CMK (cell line): ENCODE data around the gene TACC3.
A peak's percentile ranks its signal among the peaks of the same experiment; 100 is the strongest.

ENCODE experiments used
- DNase-seq: peaks from one replicate; pipeline ENCODE4 v3.0.0-alpha.2; 2010; ENCODE audit warnings: low read depth

TACC3 gene

GRCh38 chr4:1703867-1704266, 17.5 kb upstream of the TACC3 start:
- DNase-seq = no peak

- DNase-seq = no peak
Observed at GRCh38 chr4:1705732-1706131, 15.6 kb upstream of the TACC3 start.

- DNase-seq = no peak
Observed at GRCh38 chr4:1706358-1706757, 15.0 kb upstream of the TACC3 start.

- DNase-seq = no peak
Observed at GRCh38 chr4:1708581-1708980, 12.7 kb upstream of the TACC3 start.

- DNase-seq = no peak
Observed at GRCh38 chr4:1711055-1711570, 10.2 kb upstream of the TACC3 start.

- DNase-seq = no peak
Observed at GRCh38 chr4:1711571-1712215, 9.6 kb upstream of the TACC3 start.

- DNase-seq = peak; percentile 96
Observed at GRCh38 chr4:1712216-1713002, 8.9 kb upstream of the TACC3 start, which contains the start of gene SLBP. SLBP (minus strand) TSS chr4:1712319; CDS start chr4:1712188, 131 bp downstream.

GRCh38 chr4:1713003-1713851, 8.1 kb upstream of the TACC3 start:
- no peak for DNase-seq

GRCh38 chr4:1714303-1715001, 6.9 kb upstream of the TACC3 start:
- DNase-seq = no peak

GRCh38 chr4:1715002-1715758, 6.1 kb upstream of the TACC3 start:
- peak; percentile 92 for DNase-seq

GRCh38 chr4:1716065-1716945, 5.0 kb upstream of the TACC3 start:
- DNase-seq = no peak

- no peak for DNase-seq
Observed at GRCh38 chr4:1717129-1718094, 3.9 kb upstream of the TACC3 start.

- DNase-seq = no peak
Observed at GRCh38 chr4:1718095-1718850, 3.0 kb upstream of the TACC3 start.

- no peak for DNase-seq
Observed at GRCh38 chr4:1720163-1720983, 948 bp upstream of the TACC3 start.

- no peak for DNase-seq
Observed at GRCh38 chr4:1721666-1722550, 587 bp downstream of the TACC3 start.

GRCh38 chr4:1722551-1723118, 1.3 kb downstream of the TACC3 start:
- DNase-seq = no peak
